HL-60 (cell line): ENCODE results near the gene ATF2.
A peak's percentile ranks its signal among the peaks of the same experiment; 100 is the strongest.

Source experiments
- DNase-seq, 2 experiments: peaks; one replicate each; pipeline ENCODE4 v3.0.0-alpha.2; 2010 to 2020; ENCODE audit warnings: low read depth in 1 of 2, low spot score in 1 of 2
- H3K27ac ChIP-seq: fragments of 250-450 bp; sonication (Bioruptor Pico); replicated peaks from 2 replicates; pipeline ENCODE4 v1.5.1; 2020; ENCODE audit warnings: mild to moderate bottlenecking, moderate library complexity
- H3K27me3 ChIP-seq: fragments of 250-450 bp; sonication (Bioruptor Pico); 2 replicates; pipeline ENCODE4 v1.5.1; 2021; ENCODE audit warnings: mild to moderate bottlenecking, moderate library complexity; ENCODE audit not compliant: insufficient read depth, poor library complexity, severe bottlenecking
- H3K4me3 ChIP-seq: replicated peaks from 2 replicates; pipeline ENCODE4 v1.5.1; 2011; ENCODE audit warnings: mild to moderate bottlenecking, control low read depth, low read length; ENCODE audit not compliant: insufficient read depth
- CTCF ChIP-seq: IDR thresholded peaks from one replicate; pipeline ENCODE4 v1.5.1; 2011; ENCODE audit warnings: low read length, control low read depth, inconsistent platforms; ENCODE audit not compliant: insufficient read depth
- GABPA ChIP-seq: IDR thresholded peaks from 2 replicates; pipeline ENCODE4 v1.6.1; 2012; ENCODE audit warnings: low read depth
- POLR2AphosphoS5 ChIP-seq: IDR thresholded peaks from 2 replicates; pipeline ENCODE4 v1.6.1; 2012; ENCODE audit warnings: low read depth
- REST ChIP-seq: IDR thresholded peaks from 2 replicates; pipeline ENCODE4 v1.6.1; 2012; ENCODE audit warnings: low read depth; ENCODE audit not compliant: insufficient replicate concordance
- SPI1 ChIP-seq: IDR thresholded peaks from 2 replicates; pipeline ENCODE4 v1.6.1; 2012; ENCODE audit warnings: low read depth, mild to moderate bottlenecking, borderline replicate concordance

ATF2 gene

GRCh38 chr2:175034716-175035115 is 133.3 kb downstream of the ATF2 start:
- TF ChIP-seq REST: no peak
- TF ChIP-seq GABPA: no peak
- TF ChIP-seq POLR2AphosphoS5: no peak
- Histone ChIP-seq H3K27me3 (no peaks in the 10 kb centered on the region), H3K4me3 (no peak overlapping the region), H3K27ac (no peak overlapping the region)
- DNase-seq: no peak

- DNase-seq: peak in 1 of 2 experiments; percentile 51
Measured at GRCh38 chr2:175030380-175031271, 137.4 kb downstream of the ATF2 start.

GRCh38 chr2:175027755-175028154 is 140.2 kb downstream of the ATF2 start:
- TF ChIP-seq CTCF: no peak
- no peak for TF ChIP-seq REST
- no peak for TF ChIP-seq SPI1
- no peak for TF ChIP-seq GABPA
- TF ChIP-seq POLR2AphosphoS5: no peak

More at GRCh38 chr2:175030380-175031271, 137.4 kb downstream of the ATF2 start:
- Histone ChIP-seq H3K27me3 (no peaks in the 10 kb centered on the region), H3K27ac (no peak overlapping the region), H3K4me3 (no peak overlapping the region)
- TF ChIP-seq SPI1 (no peak), REST (no peak), CTCF (peak; percentile 10), GABPA (no peak), POLR2AphosphoS5 (no peak)

More at GRCh38 chr2:175027755-175028154, 140.2 kb downstream of the ATF2 start:
- Histone ChIP-seq H3K4me3 (no peak overlapping the region), H3K27ac (no peak overlapping the region), H3K27me3 (no peaks in the 10 kb centered on the region)
- DNase-seq: no peak
